NOMO-1 (cell line): ENCODE data around the gene C10orf105.
A peak's percentile ranks its signal among the peaks of the same experiment; 100 is the strongest.

Experiments
- DNase-seq, 2 experiments: peaks; one replicate each; lab custom pipeline; 2025; ENCODE audit not compliant: unreplicated experiment in 2 of 2; lab: John Stamatoyannopoulos, UW

Gene C10orf105

GRCh38 chr10:71684356-71685173, 35.0 kb downstream of the C10orf105 start:
- peak; percentile 33 to 55 for DNase-seq

- no peak for DNase-seq
Measured at GRCh38 chr10:71683301-71683700, 36.3 kb downstream of the C10orf105 start.

GRCh38 chr10:71681977-71682376, 37.6 kb downstream of the C10orf105 start:
- DNase-seq: no peak

- no peak for DNase-seq
Measured at GRCh38 chr10:71679425-71679824, 40.2 kb downstream of the C10orf105 start.

- no peak for DNase-seq
Measured at GRCh38 chr10:71678057-71678805, 41.3 kb downstream of the C10orf105 start.

GRCh38 chr10:71677261-71677660, 42.3 kb downstream of the C10orf105 start:
- no peak for DNase-seq

- no peak for DNase-seq
Measured at GRCh38 chr10:71675295-71675970, 44.1 kb downstream of the C10orf105 start.

GRCh38 chr10:71671994-71672946, 47.3 kb downstream of the C10orf105 start:
- no peak for DNase-seq

GRCh38 chr10:71667387-71667752, 52.2 kb downstream of the C10orf105 start:
- peak; percentile 12 to 42 for DNase-seq

GRCh38 chr10:71666639-71667386, 52.8 kb downstream of the C10orf105 start:
- DNase-seq: no peak

GRCh38 chr10:71665456-71665855, 54.1 kb downstream of the C10orf105 start:
- DNase-seq: no peak

- no peak for DNase-seq
Measured at GRCh38 chr10:71664585-71664984, 55.0 kb downstream of the C10orf105 start.

- no peak for DNase-seq
Measured at GRCh38 chr10:71663311-71663710, 56.3 kb downstream of the C10orf105 start.

GRCh38 chr10:71661779-71662336, 57.7 kb downstream of the C10orf105 start:
- DNase-seq: no peak
